Neural cell (in vitro differentiated cells): ENCODE data around the gene PVALEF. TPM values are rescaled to one million over a fixed set of nuclear protein-coding genes. Genes with fewer than 3 reads are reported as not detected.

Experiments
- H2AFZ ChIP-seq: fragments of 200-600, 300-800 bp; sonication (generic), shearing (Covaris generic); 2 replicates; pipeline ENCODE4 v1.6.0; 2014; ENCODE audit warnings: low read depth, mild to moderate bottlenecking, antibody characterized with exemption, low read length, moderate library complexity
- H3F3A ChIP-seq: fragments of 200-600 bp; shearing (Covaris generic); 2 replicates; pipeline ENCODE4 v1.6.1; 2016; ENCODE audit warnings: mild to moderate bottlenecking, moderate library complexity, mixed read lengths, antibody characterized with exemption, low read length; ENCODE audit not compliant: insufficient read depth, poor library complexity, severe bottlenecking
- H3K27ac ChIP-seq: fragments of 200-600, 300-800 bp; sonication (generic), shearing (Covaris generic); 2 replicates; pipeline ENCODE4 v1.5.1; 2014; ENCODE audit warnings: mild to moderate bottlenecking, low read length, moderate library complexity
- H3K27me3 ChIP-seq: fragments of 300-800, 200-600 bp; sonication (generic), shearing (Covaris generic); 2 replicates; pipeline ENCODE4 v1.6.0; 2014; ENCODE audit warnings: mild to moderate bottlenecking, low read depth, low read length, moderate library complexity; ENCODE audit not compliant: insufficient read depth
- H3K36me3 ChIP-seq: fragments of 300-800, 200-600 bp; sonication (generic), shearing (Covaris generic); 2 replicates; pipeline ENCODE4 v1.5.1; 2014; ENCODE audit warnings: mild to moderate bottlenecking, antibody characterized with exemption, low read length, moderate library complexity; ENCODE audit not compliant: insufficient read depth
- H3K4me2 ChIP-seq: fragments of 300-800, 200-600 bp; sonication (generic), shearing (Covaris generic); 2 replicates; pipeline ENCODE4 v1.6.0; 2014; ENCODE audit warnings: mild to moderate bottlenecking, low read length
- H3K4me3 ChIP-seq: fragments of 300-800, 200-600 bp; sonication (generic), shearing (Covaris generic); 2 replicates; pipeline ENCODE4 v1.5.1; 2014; ENCODE audit warnings: mild to moderate bottlenecking, low read length, moderate library complexity
- H3K79me2 ChIP-seq: fragments of 200-600 bp; shearing (Covaris generic); replicated peaks from 2 replicates; pipeline ENCODE4 v1.6.0; 2014; ENCODE audit warnings: mild to moderate bottlenecking, low read length, moderate library complexity; ENCODE audit not compliant: insufficient read depth
- H3K9ac ChIP-seq: fragments of 300-800, 200-600 bp; sonication (generic), shearing (Covaris generic); 2 replicates; pipeline ENCODE4 v1.6.1; 2016; ENCODE audit warnings: mild to moderate bottlenecking, low read length, mixed read lengths
- H3K9me2 ChIP-seq: fragments of 200-600 bp; shearing (Covaris generic); 2 replicates; pipeline ENCODE4 v1.6.1; 2016; ENCODE audit warnings: mild to moderate bottlenecking, low read length, mixed read lengths; ENCODE audit not compliant: insufficient read depth
- H3K9me3 ChIP-seq: fragments of 200-600, 300-800 bp; sonication (generic), shearing (Covaris generic); 2 replicates; pipeline ENCODE4 v1.6.1; 2016; ENCODE audit warnings: mild to moderate bottlenecking, mixed run types, low read length, moderate library complexity, mixed read lengths
- H4K20me1 ChIP-seq: fragments of 200-600 bp; shearing (Covaris generic); 2 replicates; pipeline ENCODE4 v1.6.1; 2016; ENCODE audit warnings: mild to moderate bottlenecking, mixed run types; ENCODE audit not compliant: insufficient read depth
- CTCF ChIP-seq: fragments of 450-650 bp; IDR thresholded peaks from 2 replicates; pipeline ENCODE4 v1.5.1; 2014; ENCODE audit warnings: antibody characterized with exemption, mild to moderate bottlenecking, moderate library complexity; ENCODE audit not compliant: poor library complexity, severe bottlenecking
- EP300 ChIP-seq: fragments of 450-650 bp; conservative IDR thresholded peaks from 2 replicates; pipeline ENCODE4 v1.6.1; 2014; ENCODE audit warnings: antibody characterized with exemption, mild to moderate bottlenecking, moderate library complexity; ENCODE audit not compliant: poor library complexity, severe bottlenecking
- EZH2 ChIP-seq: fragments of 200-600, 300-800 bp; shearing (Covaris generic), sonication (generic); IDR thresholded peaks from 2 replicates; pipeline ENCODE4 v1.6.1; 2014; ENCODE audit warnings: antibody characterized with exemption, low read length, borderline replicate concordance, mild to moderate bottlenecking; ENCODE audit not compliant: insufficient read depth, poor library complexity, severe bottlenecking
- MXI1 ChIP-seq: fragments of 450-650 bp; conservative IDR thresholded peaks from 2 replicates; pipeline ENCODE4 v1.6.1; 2014; ENCODE audit warnings: antibody characterized with exemption, mild to moderate bottlenecking; ENCODE audit not compliant: poor library complexity, severe bottlenecking
- POLR2AphosphoS5 ChIP-seq: IDR thresholded peaks from 2 replicates; pipeline ENCODE4 v1.6.1; 2012
- RAD21 ChIP-seq: fragments of 450-650 bp; conservative IDR thresholded peaks from 2 replicates; pipeline ENCODE4 v1.6.1; 2014; ENCODE audit warnings: antibody characterized with exemption, mild to moderate bottlenecking, moderate library complexity
- REST ChIP-seq: IDR thresholded peaks from 2 replicates; pipeline ENCODE4 v1.6.1; 2012; ENCODE audit warnings: borderline replicate concordance
- SMC3 ChIP-seq: fragments of 450-650 bp; conservative IDR thresholded peaks from 2 replicates; pipeline ENCODE4 v1.6.1; 2014; ENCODE audit warnings: antibody characterized with exemption, mild to moderate bottlenecking, moderate library complexity; ENCODE audit not compliant: poor library complexity
- TAF1 ChIP-seq: IDR thresholded peaks from 2 replicates; pipeline ENCODE4 v1.6.1; 2012; ENCODE audit warnings: low read depth
- polyA plus RNA-seq: library from polyadenylated mRNA; depleted of rRNA; stranded (reverse); fragments of >200 nt; gene quantifications from 2 replicates; pipeline ENCODE4 v1.2.3, GENCODE V29; 2014

The PVALEF gene
- polyA plus RNA-seq, 1 donor from 2014 or later, result not detected

GRCh38 chr17:81161536-81161935, 3.8 kb upstream of the PVALEF start:
- no peaks in the 10 kb centered on the region for H3K9me2 ChIP-seq
- no peak overlapping the region for H3K27ac ChIP-seq
- no peak for TF ChIP-seq REST
- no peak for TF ChIP-seq SMC3
- no peak for TF ChIP-seq POLR2AphosphoS5
- TF ChIP-seq EZH2, result no peak
- no peak for TF ChIP-seq EP300
- TF ChIP-seq MXI1, result no peak
- TF ChIP-seq CTCF, result no peak
- no peak for TF ChIP-seq RAD21
- TF ChIP-seq TAF1, result no peak
- no peak overlapping the region for H2AFZ ChIP-seq
- H3F3A ChIP-seq, result no peaks in the 10 kb centered on the region
- H3K36me3 ChIP-seq, result no peaks in the 10 kb centered on the region
- no peaks in the 10 kb centered on the region for H3K27me3 ChIP-seq
- no peaks in the 10 kb centered on the region for H3K79me2 ChIP-seq
- no peak overlapping the region for H3K4me3 ChIP-seq
- no peak overlapping the region for H3K9ac ChIP-seq
- H3K4me2 ChIP-seq, result no peak overlapping the region
- no peaks in the 10 kb centered on the region for H3K9me3 ChIP-seq
- H4K20me1 ChIP-seq, result no peaks in the 10 kb centered on the region

GRCh38 chr17:81161972-81162371, 3.3 kb upstream of the PVALEF start:
- no peaks in the 10 kb centered on the region for H4K20me1 ChIP-seq
- H3K9ac ChIP-seq, result no peak overlapping the region
- no peaks in the 10 kb centered on the region for H3K79me2 ChIP-seq
- H3K27me3 ChIP-seq, result no peaks in the 10 kb centered on the region
- H3K36me3 ChIP-seq, result no peaks in the 10 kb centered on the region
- H3K4me2 ChIP-seq, result no peak overlapping the region
- H3K9me2 ChIP-seq, result no peaks in the 10 kb centered on the region
- H3K9me3 ChIP-seq, result no peaks in the 10 kb centered on the region
- no peak overlapping the region for H2AFZ ChIP-seq
- H3F3A ChIP-seq, result no peaks in the 10 kb centered on the region
- TF ChIP-seq EP300 (no peak), MXI1 (no peak), CTCF (no peak), SMC3 (no peak), REST (no peak), TAF1 (no peak), RAD21 (no peak)
- H3K4me3 ChIP-seq, result no peak overlapping the region
- no peak overlapping the region for H3K27ac ChIP-seq
